NCI-H748 (cell line): Measurements from ENCODE around the gene IPO7.

Experiments used
- DNase-seq: peaks from one replicate; lab custom pipeline; 2025; ENCODE audit not compliant: unreplicated experiment; lab: John Stamatoyannopoulos, UW

Gene IPO7

DNA sequence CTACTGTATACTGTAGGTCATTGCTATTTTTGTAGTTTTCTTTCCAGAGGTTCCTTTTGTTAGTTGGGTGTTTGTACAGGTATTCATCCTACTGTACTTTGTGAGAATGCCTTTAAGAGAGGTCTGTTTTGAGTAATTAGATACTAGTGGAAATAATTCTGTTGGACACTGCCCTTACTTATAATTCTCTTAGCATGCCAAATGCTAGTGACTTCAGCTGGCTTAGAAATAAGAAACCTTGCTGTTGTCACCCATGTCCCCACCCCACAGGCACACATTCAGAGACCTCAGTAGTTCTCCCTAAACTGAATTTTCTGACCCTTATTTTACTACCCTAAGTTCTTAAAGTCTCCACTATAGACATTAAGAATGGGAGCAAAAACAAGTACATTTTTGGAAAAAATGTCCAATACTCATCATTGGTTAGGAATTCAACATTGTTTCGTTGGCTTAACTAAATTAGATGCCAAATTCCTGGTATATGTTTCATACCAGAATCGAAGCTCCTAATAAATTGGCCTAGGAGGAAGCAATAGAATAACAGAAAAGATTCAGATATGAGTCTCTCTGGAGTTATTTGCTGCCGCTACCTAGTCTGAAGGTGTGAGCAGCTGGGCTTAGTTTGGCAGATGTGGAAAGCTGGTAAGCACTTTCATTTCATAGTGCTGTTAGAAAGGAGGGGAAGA, 104.8 kb downstream of the IPO7 start:
- no peak for DNase-seq

DNA sequence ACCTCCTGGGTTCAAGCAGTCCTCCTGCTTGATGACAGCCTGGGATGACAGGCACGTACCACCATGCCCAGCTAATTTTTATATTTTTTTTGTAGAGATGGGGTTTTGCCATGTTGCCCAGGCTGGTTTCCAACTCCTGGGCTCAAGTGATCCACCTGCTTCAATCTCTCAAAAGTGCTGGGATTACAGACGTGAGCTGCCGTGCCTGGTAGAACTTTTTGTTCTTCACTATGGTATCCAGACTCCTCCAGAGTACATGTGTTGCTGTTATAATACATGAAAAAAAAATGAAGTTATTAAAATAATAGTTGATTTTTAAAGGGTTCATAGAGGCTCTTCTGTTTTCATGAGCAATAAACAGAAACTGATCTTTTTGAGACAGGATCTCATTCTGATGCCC, 105.9 kb downstream of the IPO7 start:
- DNase-seq: no peak

DNA sequence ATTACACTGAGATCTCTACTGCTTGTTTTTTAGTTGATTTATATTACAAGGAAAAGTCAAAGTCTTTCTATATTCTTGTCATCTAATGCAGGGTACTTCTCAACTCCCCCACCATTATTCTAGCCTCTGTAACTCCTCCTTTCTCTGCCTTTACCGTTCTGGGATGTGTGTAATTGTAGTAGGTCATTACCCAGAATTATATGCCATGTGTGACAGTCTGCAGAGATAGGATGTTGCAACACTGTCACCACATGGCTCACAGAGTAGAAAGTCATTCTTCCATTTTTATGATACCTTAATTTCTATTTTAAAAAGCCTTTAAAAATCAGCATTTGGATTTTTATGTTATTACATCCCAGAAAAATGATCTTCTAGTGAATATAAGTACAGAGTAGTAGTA, 109.0 kb downstream of the IPO7 start:
- DNase-seq: no peak

DNA sequence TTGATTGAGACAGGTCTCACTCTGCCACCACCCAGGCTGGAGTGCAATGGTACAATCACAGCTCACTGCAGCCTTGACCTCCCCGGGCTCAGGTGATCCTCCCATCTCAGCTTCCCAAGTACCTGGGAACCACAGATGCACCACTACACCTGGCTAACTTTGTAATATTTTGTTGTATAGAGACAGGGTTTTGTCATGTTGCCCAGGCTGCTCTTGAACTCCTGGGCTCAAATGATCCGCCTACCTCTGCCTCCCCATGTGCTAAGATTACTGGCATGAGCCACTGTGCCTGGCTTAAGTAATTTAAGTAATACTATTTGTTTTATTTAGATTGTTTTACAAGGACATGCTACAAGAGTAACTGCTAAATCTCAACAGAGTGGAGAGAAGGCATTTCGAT, 109.9 kb downstream of the IPO7 start:
- no peak for DNase-seq

DNA sequence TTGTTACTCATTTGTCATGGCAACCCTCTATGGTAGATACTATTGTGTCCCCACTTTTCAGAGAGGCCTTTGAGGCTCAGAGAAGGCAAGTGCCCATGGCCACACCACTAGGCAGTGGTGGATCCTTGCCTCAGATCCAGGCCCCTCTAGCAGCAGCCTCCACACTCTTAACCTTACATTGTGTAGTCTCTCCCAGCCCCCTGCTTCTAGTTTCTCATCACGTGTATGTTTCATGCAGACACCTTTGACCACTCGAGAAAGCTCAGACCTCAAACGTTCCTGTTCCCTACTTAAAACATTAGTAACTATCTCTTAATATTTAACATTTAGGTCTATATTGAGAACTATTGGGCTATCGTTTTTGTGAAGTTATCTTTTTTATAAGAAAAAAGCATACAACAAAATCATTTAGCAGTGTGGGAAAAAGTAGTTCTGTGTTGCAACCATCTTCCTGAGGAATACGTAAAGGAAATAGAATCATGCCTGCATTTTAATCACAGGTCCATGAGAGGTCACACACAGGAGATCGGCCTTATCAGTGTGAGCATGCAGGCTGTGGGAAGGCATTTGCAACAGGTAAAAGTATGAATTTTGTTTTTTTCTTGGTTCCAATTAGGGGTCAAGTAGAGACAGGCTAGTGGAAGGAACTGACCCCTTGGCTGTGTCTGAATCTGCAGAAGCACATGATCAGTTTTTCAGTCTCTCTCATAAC, 111.5 kb downstream of the IPO7 start:
- DNase-seq: no peak
